ENCODE data around the gene TSHZ2.

- TF ChIP-seq CTCF (IDR thresholded peaks at IDR 0.05; ENCODE audit: low read length) = no peak
- TF ChIP-seq EZH2 (IDR thresholded peaks at IDR 0.05; ENCODE audit: borderline replicate concordance, low read length) = no peak
Observed at GRCh38 chr20:53186635-53187034, 214.5 kb downstream of the TSHZ2 start.

Data from OCI-LY1 (cell line).